GM19023 (cell line): ENCODE data around the gene AUP1.

ENCODE experiments used
- ATAC-seq: cut with Tn5 transposase; IDR thresholded peaks from one replicate; pipeline ENCODE4 v1.9.1; 2021; ENCODE audit warnings: mild to moderate bottlenecking, moderate library complexity; ENCODE audit not compliant: unreplicated experiment

Gene AUP1

DNA sequence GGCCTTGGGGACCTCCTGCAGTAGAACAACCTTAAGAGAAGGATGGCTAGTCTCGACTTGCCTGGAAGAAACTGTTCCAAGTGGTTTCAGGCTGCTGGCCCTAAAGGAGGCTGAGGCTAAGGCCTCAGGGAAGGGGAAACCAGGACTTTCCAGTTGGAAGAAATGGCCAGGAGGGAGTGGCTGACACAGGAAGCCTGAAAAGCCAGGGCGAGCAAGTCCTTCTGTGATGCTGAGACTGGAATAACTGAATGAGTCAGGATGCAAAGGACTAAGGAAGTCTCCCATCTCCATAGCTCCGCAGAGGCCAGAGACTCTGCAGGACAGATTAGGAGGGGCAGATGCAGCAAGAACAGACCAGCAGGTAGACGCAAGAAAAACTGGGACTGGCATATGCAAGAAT is 7.6 kb upstream of the AUP1 start:
- ATAC-seq: no peak

- ATAC-seq: no peak
Measured at GRCh38 chr2:74536166-74536950, 6.9 kb upstream of the AUP1 start.

- no peak for ATAC-seq
Measured at GRCh38 chr2:74535440-74535965, 6.0 kb upstream of the AUP1 start.

DNA sequence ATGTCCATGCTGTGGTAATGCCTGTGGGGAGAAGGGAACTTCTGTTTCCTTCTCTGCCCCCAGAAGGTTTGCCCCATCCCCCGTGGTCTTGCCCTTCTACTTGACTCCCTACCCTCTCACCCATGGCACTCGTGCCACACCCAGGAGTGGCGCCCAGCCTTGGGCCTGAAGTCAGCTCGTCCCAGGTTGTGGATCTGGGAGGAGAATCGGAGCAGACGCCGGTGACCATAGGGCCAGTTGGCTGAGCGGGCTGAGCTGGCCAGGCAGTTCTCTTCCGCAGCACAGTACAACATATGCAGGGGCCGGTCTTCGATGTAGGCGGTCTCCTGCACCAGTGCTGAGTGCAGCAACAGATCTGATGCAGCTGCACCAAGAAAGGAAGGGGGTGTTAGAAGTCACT is 4.9 kb upstream of the AUP1 start:
- no peak for ATAC-seq

DNA sequence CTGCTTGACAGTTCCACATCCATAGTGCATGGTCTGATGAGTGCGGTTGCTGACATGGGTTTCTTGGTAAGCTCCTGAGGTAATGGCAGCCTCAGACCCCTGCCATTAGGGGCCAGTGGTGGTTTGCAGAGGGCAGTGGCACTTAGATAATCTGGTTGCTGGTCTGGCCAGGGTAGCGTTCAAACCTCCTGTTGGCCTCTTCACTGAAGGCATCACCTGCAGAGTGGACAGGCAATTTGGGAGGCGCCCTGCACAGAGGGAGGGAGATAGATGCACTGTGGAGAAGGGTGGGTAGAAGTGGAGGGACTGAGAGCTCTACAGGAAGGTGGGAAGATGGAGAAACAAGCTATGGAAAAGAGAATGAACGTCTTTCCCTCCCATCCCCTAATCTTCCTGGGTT is 4.0 kb upstream of the AUP1 start:
- ATAC-seq: no peak

- ATAC-seq: no peak
Measured at GRCh38 chr2:74532222-74532621, 2.7 kb upstream of the AUP1 start.

- no peak for ATAC-seq
Measured at GRCh38 chr2:74531666-74532065, 2.2 kb upstream of the AUP1 start.

- peak; percentile 34 for ATAC-seq
Measured at GRCh38 chr2:74530239-74531187, 1.0 kb upstream of the AUP1 start.

GRCh38 chr2:74528600-74529356 is 728 bp downstream of the AUP1 start:
- peak; percentile 8 for ATAC-seq

DNA sequence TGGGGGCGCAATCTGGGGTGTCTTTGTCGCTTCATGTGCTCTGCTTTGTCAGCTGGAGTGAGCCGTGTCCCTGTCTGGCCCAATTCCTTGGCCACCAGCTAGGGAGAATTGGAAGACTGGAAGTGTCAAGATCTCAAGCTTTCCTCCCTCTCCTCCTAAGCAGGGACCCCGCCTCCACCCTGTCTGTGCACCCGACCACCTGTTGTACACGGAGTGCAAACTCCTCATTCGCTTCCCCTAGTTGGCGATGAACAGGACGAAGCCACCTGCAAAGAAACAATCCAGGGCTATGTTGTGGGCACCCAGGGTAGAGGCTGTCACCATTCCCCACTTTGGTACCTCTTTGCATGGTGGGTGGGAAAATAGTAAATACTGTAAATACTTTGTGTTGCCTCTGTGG is 1.8 kb downstream of the AUP1 start:
- no peak for ATAC-seq

GRCh38 chr2:74526649-74527230 is 2.8 kb downstream of the AUP1 start:
- no peak for ATAC-seq

- no peak for ATAC-seq
Measured at GRCh38 chr2:74525717-74526648, 3.5 kb downstream of the AUP1 start, which contains the start of gene DQX1. Gene DQX1 (minus strand): TSS chr2:74526231. CDS start chr2:74525729, 502 bp downstream.

DNA sequence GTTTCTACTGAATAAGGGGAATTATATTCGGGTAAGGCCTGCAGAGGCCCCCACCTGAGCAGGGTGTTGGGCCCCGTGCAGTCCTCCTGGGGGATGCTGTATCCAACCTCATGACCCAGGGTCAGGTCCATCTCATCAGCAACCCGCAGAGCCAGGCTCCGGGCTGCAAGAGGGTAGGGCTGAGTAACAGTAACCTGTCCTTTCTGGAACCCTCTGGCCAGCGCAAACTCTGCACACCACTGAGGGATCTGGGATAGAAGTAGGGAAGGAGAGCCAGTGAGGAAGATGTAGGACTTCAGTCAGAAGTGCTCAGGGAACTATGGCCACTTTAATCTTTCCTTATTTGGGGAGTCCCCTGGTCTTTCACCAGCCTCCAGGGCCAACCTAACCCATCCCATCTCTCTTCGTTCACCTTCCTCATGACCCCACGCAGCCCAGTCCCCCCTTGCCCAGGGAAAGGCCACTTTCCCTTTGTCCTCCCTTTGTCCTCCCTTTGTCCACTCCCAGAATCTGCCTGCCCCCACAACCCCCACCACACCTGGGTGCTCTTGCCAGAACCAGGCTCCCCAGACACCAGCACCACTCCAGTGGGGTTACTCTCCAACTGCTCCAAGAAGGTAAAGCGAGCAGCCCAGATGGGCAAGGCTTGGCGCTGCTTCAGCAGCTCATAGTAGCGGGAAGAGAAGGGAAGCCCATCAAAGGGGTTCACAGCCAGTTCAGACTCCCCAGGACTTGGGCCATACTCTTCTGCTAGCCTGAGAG is 4.4 kb downstream of the AUP1 start:
- no peak for ATAC-seq

DNA sequence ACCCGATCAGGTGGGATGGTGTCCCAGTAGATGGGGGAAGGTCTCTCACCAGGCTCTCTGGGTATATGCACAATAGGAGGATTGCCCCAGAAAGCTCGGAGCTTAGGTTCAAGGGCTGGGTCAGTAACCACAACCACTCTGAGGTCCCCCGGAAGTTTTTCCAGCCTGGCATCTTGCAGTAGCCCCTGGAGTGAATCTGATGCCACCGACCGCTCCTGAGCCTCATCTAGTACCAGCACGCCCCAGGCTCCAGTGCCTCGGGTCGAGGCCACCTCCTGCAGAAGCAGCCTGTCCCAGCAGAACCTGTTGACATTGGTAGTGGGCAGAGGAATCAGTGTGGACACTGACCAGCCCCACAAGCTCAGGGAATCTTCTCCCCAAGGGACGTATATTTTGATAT is 5.5 kb downstream of the AUP1 start:
- no peak for ATAC-seq

DNA sequence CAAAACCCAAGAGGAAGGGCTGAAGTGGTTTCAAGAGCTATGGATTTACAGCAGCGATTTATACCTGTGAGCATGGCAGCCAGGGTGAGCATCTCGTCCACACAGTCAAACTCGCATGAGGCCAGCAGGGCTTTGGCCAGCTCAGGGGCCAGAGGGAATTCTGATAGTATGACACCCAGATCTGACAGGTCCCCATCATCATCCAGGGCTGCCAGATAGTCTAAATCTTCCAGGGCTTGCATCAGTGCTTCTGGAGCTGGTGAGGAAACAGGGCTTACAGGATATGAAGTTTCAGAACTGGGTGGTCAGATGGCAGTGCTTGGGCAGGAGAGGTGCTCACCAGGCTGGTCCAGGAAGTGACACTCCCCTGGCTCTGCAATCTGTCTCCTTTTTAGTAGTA is 7.0 kb downstream of the AUP1 start:
- ATAC-seq: no peak

- no peak for ATAC-seq
Measured at GRCh38 chr2:74516650-74517049, 12.9 kb downstream of the AUP1 start.

DNA sequence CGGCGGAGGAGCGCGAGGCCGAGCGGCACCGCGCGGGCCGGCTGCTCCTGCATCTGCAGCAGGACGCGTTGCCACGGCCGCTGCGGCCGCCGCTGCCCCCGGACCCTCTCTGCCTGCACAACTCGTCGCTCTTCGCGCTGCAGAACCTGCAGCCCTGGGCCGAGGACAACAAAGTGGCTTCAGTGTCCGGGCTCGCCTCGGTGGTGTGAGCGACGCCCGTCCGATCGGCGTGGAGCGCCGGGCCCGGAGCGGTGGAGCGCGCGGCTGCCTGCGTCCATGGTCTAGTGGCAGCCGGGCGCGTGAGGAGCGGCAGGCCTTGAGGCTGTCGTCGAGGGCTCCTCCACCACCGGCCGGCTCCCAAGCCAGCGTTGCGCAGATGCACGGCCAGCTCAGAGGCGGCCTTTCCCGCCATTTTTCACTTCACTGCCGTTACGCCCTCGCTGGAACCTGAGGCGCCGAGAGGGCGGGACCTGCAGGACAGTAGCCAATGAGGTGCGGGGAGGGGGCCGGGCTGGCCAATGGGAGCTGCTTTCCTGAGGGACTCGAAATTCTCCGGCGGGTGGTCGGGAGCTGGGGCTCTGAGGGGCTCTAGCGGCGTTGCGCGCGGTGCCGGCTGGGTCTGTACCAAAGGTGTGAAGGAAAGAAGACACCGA is 13.4 kb downstream of the AUP1 start:
- peak; percentile 82 for ATAC-seq

DNA sequence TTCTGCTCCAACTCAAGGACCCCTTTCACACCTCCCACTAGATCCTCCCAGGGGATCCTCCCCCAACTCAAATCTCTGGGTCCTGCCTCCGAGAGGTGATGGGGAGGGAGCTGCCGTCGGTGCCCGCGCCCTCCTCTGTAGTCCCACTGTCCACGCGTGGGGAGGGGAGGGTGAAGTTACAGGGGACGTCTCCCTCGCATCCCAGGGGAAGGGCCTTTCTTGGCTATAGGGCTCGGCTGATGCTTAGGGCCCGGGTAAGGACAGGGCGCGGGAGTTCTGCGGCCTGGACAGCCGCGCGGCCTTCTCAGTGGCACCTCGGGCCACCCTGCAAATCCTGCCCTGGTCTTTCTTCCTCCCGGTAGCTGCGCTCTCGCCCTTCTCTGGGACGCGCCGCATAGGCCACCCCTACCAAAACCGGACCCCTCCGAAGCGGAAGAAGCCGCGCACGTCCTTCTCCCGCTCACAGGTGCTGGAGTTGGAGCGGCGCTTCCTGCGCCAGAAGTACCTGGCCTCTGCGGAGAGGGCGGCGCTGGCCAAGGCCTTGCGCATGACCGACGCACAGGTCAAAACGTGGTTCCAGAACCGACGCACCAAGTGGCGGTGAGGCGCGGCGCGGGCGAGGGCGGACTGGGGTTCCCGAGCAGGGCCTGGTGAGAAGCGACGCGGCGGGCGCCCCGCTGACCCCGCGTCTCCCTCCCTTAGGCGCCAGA is 14.1 kb downstream of the AUP1 start:
- ATAC-seq: no peak
